Motor neuron (in vitro differentiated cells): ENCODE measurements around the gene HCN4. TPM values are rescaled to one million over a fixed set of nuclear protein-coding genes. Genes with fewer than 3 reads are reported as not detected.
A peak's percentile ranks its signal among the peaks of the same experiment; 100 is the strongest.

ENCODE experiments used
- ATAC-seq, 8 experiments: fragments of 200-7000 bp; cut with Tn5 transposase; replicated peaks in 6 of 8; 2 replicates each; pipeline ENCODE4 v1.8.0; 2021; ENCODE audit warnings: mild to moderate bottlenecking in 8 of 8, moderate library complexity in 8 of 8
- H3K27ac ChIP-seq, 2 donors: fragments of 250-450 bp; sonication (Bioruptor Pico); 2 replicates each; pipeline ENCODE4 v1.9.0; 2021; ENCODE audit warnings: antibody characterized with exemption in 2 of 2, mild to moderate bottlenecking in 2 of 2, moderate library complexity in 1 of 2
- H3K4me1 ChIP-seq, 2 donors: fragments of 250-450 bp; sonication (Bioruptor Pico); replicated peaks in 1 of 2; 2 replicates each; pipeline ENCODE4 v1.6.1; 2021; ENCODE audit warnings: antibody characterized with exemption in 2 of 2, mild to moderate bottlenecking in 2 of 2, moderate library complexity in 1 of 2
- H3K4me3 ChIP-seq, 5 donors: fragments of 250-450 bp; sonication (Bioruptor Pico); 2 replicates each; pipeline ENCODE4 v1.9.0; 2021; ENCODE audit warnings: antibody characterized with exemption in 5 of 5, mild to moderate bottlenecking in 5 of 5, moderate library complexity in 4 of 5
- whole genome bisulfite sequencing, 10 experiments: fragments of 450-650 bp; shearing (Covaris generic); methylation state at CpG; one replicate each; pipeline ENCODE4 v1.0.0; 2022; 5-methylcytosine and 5-hydroxymethylcytosine counted together
- in situ Hi-C, 9 experiments: fragments of 400-800 bp; cut with MboI; loops; one replicate each; pipeline ENCODE4 v1.15.0; 2021; ENCODE audit warnings: low sequenced_read_pairs in 9 of 9, low pct_unique_long_range_greater_than_20kb in 2 of 9; ENCODE audit not compliant: unreplicated experiment in 9 of 9
- total RNA-seq, 8 experiments: library from RNA; unstranded; fragments of 300-600 nt; gene quantifications; 2 replicates each; pipeline versions ENCODE4 v1.2.3 to v1.2.4, GENCODE V29; 2022

Gene HCN4
- total RNA-seq, 8 experiments from 2014 or later = 0.35 to 6.6 (median 3.3) TPM

- ATAC-seq = no peak
- 80 to 100% (median 82%) methylated on average over 1 of the region's 1 CpG; no CpG with 5 or more reads in 6 of the 10 experiments for WGBS, 10 experiments
- Histone ChIP-seq H3K4me3 (no peak overlapping the region), H3K4me1 (no peaks in the 10 kb centered on the region), H3K27ac (no peak overlapping the region)
- in situ Hi-C loops = loop anchor here in 1 of 9 experiments (25.0 kb wide), 1 partner anchor 396 kb away; the partner anchor contains the start of gene CD276
Observed at GRCh38 chr15:73291441-73291840, 77.3 kb downstream of the HCN4 start.

GRCh38 chr15:73287019-73287418 lies 81.7 kb downstream of the HCN4 start:
- Histone ChIP-seq H3K27ac (no peak overlapping the region), H3K4me1 (peaks cover 0 to 7% of the 10 kb centered on the region in 2 donors), H3K4me3 (no peak overlapping the region)
- WGBS, 10 experiments = 13 to 100% (median 60%) methylated on average over 1 of the region's 1 CpG; no CpG with 5 or more reads in 3 of the 10 experiments
- in situ Hi-C loops = loop anchor here in 1 of 9 experiments (25.0 kb wide), 1 partner anchor 400 kb away; the partner anchor contains the start of gene CD276
- no peak for ATAC-seq

GRCh38 chr15:73286311-73286710 lies 82.4 kb downstream of the HCN4 start:
- peak in 2 of 8 experiments; percentile 32 to 87 for ATAC-seq
- Histone ChIP-seq H3K27ac (no peak overlapping the region), H3K4me1 (peaks cover 0 to 7% of the 10 kb centered on the region in 2 donors), H3K4me3 (no peak overlapping the region)
- WGBS, 10 experiments = 67 to 100% (median 85%) methylated on average over 1 to 2 of the region's 2 CpGs; no CpG with 5 or more reads in 1 of the 10 experiments
- in situ Hi-C loops = loop anchor here in 1 of 9 experiments (25.0 kb wide), 1 partner anchor 401 kb away; the partner anchor contains the start of gene CD276

- Histone ChIP-seq H3K27ac (no peak overlapping the region), H3K4me3 (no peak overlapping the region), H3K4me1 (peaks cover 0 to 7% of the 10 kb centered on the region in 2 donors)
- in situ Hi-C loops = loop anchor here in 1 of 9 experiments (25.0 kb wide), 1 partner anchor 403 kb away; the partner anchor contains the start of gene CD276
- 14 to 100% (median 92%) methylated on average over 1 to 3 of the region's 3 CpGs for WGBS, 10 experiments
- ATAC-seq = peak in 7 of 8 experiments; percentile 7 to 96 (median 70)
Observed at GRCh38 chr15:73284090-73284716, 84.6 kb downstream of the HCN4 start.

- 20 to 100% (median 93%) methylated on average over 1 to 2 of the region's 2 CpGs; no CpG with 5 or more reads in 7 of the 10 experiments for WGBS, 10 experiments
- Histone ChIP-seq H3K4me1 (peaks cover 0 to 7% of the 10 kb centered on the region in 2 donors), H3K27ac (no peak overlapping the region), H3K4me3 (no peak overlapping the region)
- in situ Hi-C loops = loop anchor here in 1 of 9 experiments (25.0 kb wide), 1 partner anchor 404 kb away; the partner anchor contains the start of gene CD276
- ATAC-seq = no peak
Observed at GRCh38 chr15:73283366-73283962, 85.3 kb downstream of the HCN4 start.

- in situ Hi-C loops = loop anchor here in 1 of 9 experiments (25.0 kb wide), 1 partner anchor 405 kb away; the partner anchor contains the start of gene CD276
- Histone ChIP-seq H3K27ac (no peak overlapping the region), H3K4me1 (peaks cover 0 to 7% of the 10 kb centered on the region in 2 donors), H3K4me3 (no peak overlapping the region)
- no peak for ATAC-seq
- 80 to 99% (median 93%) methylated on average over 4 to 8 of the region's 8 CpGs; no CpG with 5 or more reads in 3 of the 10 experiments for WGBS, 10 experiments
Observed at GRCh38 chr15:73282567-73283365, 86.0 kb downstream of the HCN4 start.

GRCh38 chr15:73275862-73276261 lies 92.9 kb downstream of the HCN4 start:
- in situ Hi-C loops = loop anchor here in 1 of 9 experiments (25.0 kb wide), 1 partner anchor 411 kb away; the partner anchor contains the start of gene CD276
- Histone ChIP-seq H3K4me1 (no peaks in the 10 kb centered on the region), H3K4me3 (no peak overlapping the region), H3K27ac (no peak overlapping the region)
- ATAC-seq = peak in 1 of 8 experiments; percentile 62

GRCh38 chr15:73273181-73274002 lies 95.4 kb downstream of the HCN4 start:
- 30 to 56% (median 37%) methylated on average over 1 to 4 of the region's 5 CpGs; no CpG with 5 or more reads in 2 of the 10 experiments for WGBS, 10 experiments
- in situ Hi-C loops = loop anchor here in 4 of 9 experiments (25.0 kb wide), 1 partner anchor 486 kb away; the partner anchor contains the start of gene ADPGK (in 4 of the 4)
- Histone ChIP-seq H3K27ac (no peak overlapping the region), H3K4me3 (peak overlapping the region in 1 of 5 donors; percentile 12), H3K4me1 (no peaks in the 10 kb centered on the region)
- peak; percentile 93 to 99 (median 96) for ATAC-seq

GRCh38 chr15:73270366-73271097 lies 98.2 kb downstream of the HCN4 start:
- Histone ChIP-seq H3K4me1 (no peaks in the 10 kb centered on the region), H3K4me3 (no peak overlapping the region), H3K27ac (no peak overlapping the region)
- in situ Hi-C loops = loop anchor here in 4 of 9 experiments (25.0 kb wide), 1 partner anchor 483 kb away; the partner anchor contains the start of gene ADPGK (in 4 of the 4)
- 27 to 100% (median 86%) methylated on average over 1 to 3 of the region's 3 CpGs; no CpG with 5 or more reads in 1 of the 10 experiments for WGBS, 10 experiments
- peak in 3 of 8 experiments; percentile 20 to 62 (median 44) for ATAC-seq
